ENCODE measurements around the gene AURKB.
"Not testable (repeated sequence)": the region's sequence is repeated elsewhere in the genome, so short reads cannot be mapped to it uniquely, and the experiment has no call there.

Gene AURKB

GRCh38 chr17:8189041-8189710 is 21.2 kb downstream of the AURKB start:
- in situ Hi-C loops (cut with MboI; ENCODE audit: low sequenced_read_pairs): no loop called here

DNA sequence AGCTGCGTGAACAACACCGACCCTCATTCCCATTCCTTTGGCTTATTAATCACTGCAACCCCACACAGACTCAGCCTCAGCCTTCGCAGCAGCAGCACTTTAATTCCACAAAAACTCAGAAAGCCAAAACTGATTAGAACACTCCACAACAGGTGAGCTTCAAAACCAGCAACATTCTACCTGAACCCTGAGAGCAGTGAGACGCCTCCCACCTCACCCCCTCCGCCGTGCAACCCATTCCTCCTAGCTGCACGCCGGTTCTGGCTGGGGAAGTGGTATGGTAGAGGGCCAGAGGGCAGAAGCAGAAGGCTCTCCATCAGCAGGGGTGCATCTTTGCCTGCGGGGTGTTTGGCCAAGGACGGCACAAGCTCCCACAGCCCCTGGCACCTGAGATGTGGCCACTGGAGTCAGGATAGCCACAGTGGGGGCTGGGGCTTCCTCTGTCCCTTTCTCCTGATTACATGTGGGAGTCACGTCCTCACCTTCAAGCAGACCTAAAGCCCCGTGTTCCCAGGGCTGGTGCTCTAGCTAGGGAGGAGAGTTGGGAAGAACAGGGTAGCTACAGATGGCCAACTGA is 22.0 kb downstream of the AURKB start:
- in situ Hi-C loops (cut with MboI; ENCODE audit: low sequenced_read_pairs): no loop called here

- in situ Hi-C loops (cut with MboI; ENCODE audit: low sequenced_read_pairs): no loop called here
Measured at GRCh38 chr17:8187517-8188262, 22.7 kb downstream of the AURKB start.

DNA sequence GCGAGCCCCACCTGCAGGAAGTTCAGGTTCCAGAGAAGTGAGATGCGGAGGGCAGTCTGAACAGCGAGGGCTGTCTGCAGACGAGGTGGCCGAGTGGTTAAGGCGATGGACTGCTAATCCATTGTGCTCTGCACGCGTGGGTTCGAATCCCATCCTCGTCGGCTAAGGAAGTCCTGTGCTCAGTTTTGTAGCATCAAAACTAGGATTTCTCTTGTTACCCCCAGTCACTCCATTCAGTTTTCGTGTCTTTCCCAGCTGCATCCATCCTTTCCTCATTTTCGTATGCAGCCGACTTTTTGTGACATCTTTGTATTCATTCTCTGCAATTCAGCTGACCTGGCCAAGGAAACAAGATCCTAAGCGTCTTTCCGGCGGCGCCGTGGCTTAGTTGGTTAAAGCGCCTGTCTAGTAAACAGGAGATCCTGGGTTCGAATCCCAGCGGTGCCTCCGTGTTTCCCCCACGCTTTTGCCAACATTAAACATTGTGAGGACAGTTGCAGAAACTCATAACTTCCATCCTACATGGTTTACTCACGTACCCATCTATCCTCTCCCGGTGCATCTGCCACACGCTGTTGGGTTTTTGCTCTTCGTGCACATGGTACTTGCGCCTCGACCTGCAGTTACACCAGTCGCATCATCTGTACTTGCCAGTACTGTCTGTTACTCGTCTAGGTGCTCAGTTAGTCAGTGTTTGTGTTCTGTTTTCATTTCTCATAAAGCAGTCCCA is 23.4 kb downstream of the AURKB start:
- in situ Hi-C loops (cut with MboI; ENCODE audit: low sequenced_read_pairs): no loop called here

DNA sequence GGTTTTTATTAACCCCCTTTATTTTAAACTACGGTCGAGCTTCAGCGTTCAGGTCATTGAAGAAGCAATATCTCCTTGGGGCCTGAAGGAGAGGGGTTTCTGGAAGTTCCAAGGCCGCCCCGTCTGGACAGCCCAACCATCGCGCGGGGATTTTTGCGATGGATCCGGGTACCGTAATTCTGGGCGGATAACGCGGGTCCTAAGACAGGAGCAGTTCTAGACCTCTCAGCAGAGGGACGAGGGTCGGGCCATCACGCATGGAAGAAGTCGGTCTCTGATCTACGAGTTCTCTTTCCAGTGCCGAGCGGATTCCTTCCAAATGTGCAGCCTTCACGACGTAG is 24.0 kb downstream of the AURKB start:
- in situ Hi-C loops (cut with MboI; ENCODE audit: low sequenced_read_pairs): no loop called here

GRCh38 chr17:8185582-8186445 is 24.6 kb downstream of the AURKB start:
- in situ Hi-C loops (cut with MboI; ENCODE audit: low sequenced_read_pairs): no loop called here

GRCh38 chr17:8176998-8177731 is 33.2 kb downstream of the AURKB start:
- in situ Hi-C loops (cut with MboI; ENCODE audit: low sequenced_read_pairs): no loop called here

GRCh38 chr17:8176197-8176940 is 34.0 kb downstream of the AURKB start, which contains the start of gene TMEM107:
Gene TMEM107 (minus strand): TSS chr17:8176380. CDS start chr17:8176286, 94 bp downstream.
- in situ Hi-C loops (cut with MboI; ENCODE audit: low sequenced_read_pairs): no loop called here

- in situ Hi-C loops (cut with MboI; ENCODE audit: low sequenced_read_pairs): no loop called here
Measured at GRCh38 chr17:8175795-8176196, 34.6 kb downstream of the AURKB start.

GRCh38 chr17:8173871-8174322 is 36.5 kb downstream of the AURKB start:
- in situ Hi-C loops (cut with MboI; ENCODE audit: low sequenced_read_pairs): no loop called here

GRCh38 chr17:8173056-8173870 is 37.1 kb downstream of the AURKB start:
- in situ Hi-C loops (cut with MboI; ENCODE audit: low sequenced_read_pairs): no loop called here

- in situ Hi-C loops (cut with MboI; ENCODE audit: low sequenced_read_pairs): not testable (repeated sequence)
Measured at GRCh38 chr17:8170186-8170585, 40.2 kb downstream of the AURKB start.

GRCh38 chr17:8167526-8167925 is 42.8 kb downstream of the AURKB start:
- in situ Hi-C loops (cut with MboI; ENCODE audit: low sequenced_read_pairs): no loop called here

GRCh38 chr17:8166731-8167130 is 43.6 kb downstream of the AURKB start:
- in situ Hi-C loops (cut with MboI; ENCODE audit: low sequenced_read_pairs): no loop called here

DNA sequence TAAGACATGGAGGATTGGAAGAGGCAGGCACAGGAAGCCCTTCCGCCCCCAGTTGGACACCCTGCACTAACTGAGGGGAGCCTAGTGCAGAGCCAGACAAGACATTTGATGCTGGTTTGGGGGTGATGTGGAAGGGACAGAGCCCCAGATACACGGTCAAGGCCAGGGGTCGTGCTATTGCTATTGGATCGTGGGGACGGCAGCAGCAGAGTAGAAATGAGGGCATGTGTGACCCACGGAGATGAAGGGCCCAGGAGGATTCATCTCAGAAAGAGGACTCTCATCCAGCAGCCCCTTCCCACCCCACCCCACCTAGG is 45.6 kb downstream of the AURKB start:
- in situ Hi-C loops (cut with MboI; ENCODE audit: low sequenced_read_pairs): no loop called here

GRCh38 chr17:8163978-8164814 is 46.2 kb downstream of the AURKB start:
- in situ Hi-C loops (cut with MboI; ENCODE audit: low sequenced_read_pairs): no loop called here
